Thyroid gland (tissue), 4 donors: ENCODE measurements around the gene CNGA4. TPM values are rescaled to one million over a fixed set of nuclear protein-coding genes. Genes with fewer than 3 reads are reported as not detected.
"Not testable (repeated sequence)": the region's sequence is repeated elsewhere in the genome, so short reads cannot be mapped to it uniquely, and the experiment has no call there.

Experiments used
- DNase-seq, 2 donors: peaks; one replicate each; pipeline ENCODE4 v3.0.0-alpha.2; 2019
- H3K27ac ChIP-seq, 3 donors: fragments of 200-600 bp; sonication (generic); 1 replicate in 2 of 3; 2 replicates in 1 of 3; pipeline ENCODE4 v1.5.1; 2016 to 2019; ENCODE audit warnings: mild to moderate bottlenecking in 1 of 3, moderate library complexity in 1 of 3
- H3K27me3 ChIP-seq: fragments of 200-600 bp; sonication (generic); one replicate; pipeline ENCODE4 v1.5.1; 2019
- H3K36me3 ChIP-seq, 2 donors: fragments of 200-600 bp; sonication (generic); one replicate each; pipeline ENCODE4 v1.5.1; 2016 to 2019
- H3K4me1 ChIP-seq, 2 donors: fragments of 200-600 bp; sonication (generic); one replicate each; pipeline ENCODE4 v1.5.1; 2017 to 2019
- H3K4me3 ChIP-seq, 3 donors: fragments of 200-600 bp; sonication (generic); replicated peaks in 1 of 3; 1 replicate in 2 of 3; 2 replicates in 1 of 3; pipeline ENCODE4 v1.5.1; 2016; ENCODE audit warnings: mild to moderate bottlenecking in 1 of 3
- H3K9me3 ChIP-seq: fragments of 200-600 bp; sonication (generic); one replicate; pipeline ENCODE4 v1.5.1; 2017
- CTCF ChIP-seq, 6 experiments: fragments of 200-600 bp in 3 of 6; fragments of 450-650 bp in 3 of 6; sonication (generic) in 3 of 6; IDR thresholded peaks; one replicate each; pipeline ENCODE4 v1.5.1; 2016 to 2019; ENCODE audit warnings: antibody characterized with exemption in 6 of 6, mild to moderate bottlenecking in 2 of 6, inconsistent platforms in 1 of 6, moderate library complexity in 1 of 6
- POLR2A ChIP-seq, 2 donors: fragments of 450-650 bp; IDR thresholded peaks; one replicate each; pipeline ENCODE4 v1.6.1; 2017; ENCODE audit warnings: antibody characterized with exemption in 2 of 2, mild to moderate bottlenecking in 2 of 2, moderate library complexity in 1 of 2
- whole genome bisulfite sequencing, 2 donors: methylation state at CpG; one replicate each; pipeline ENCODE4 v1.1.5; 2017; 5-methylcytosine and 5-hydroxymethylcytosine counted together
- intact Hi-C: fragments of 100-400 bp; cut with DNase I; formaldehyde crosslinking; loops from one replicate; pipeline ENCODE4 v1.15.1; 2023
- total RNA-seq, 4 donors: library from RNA; depleted of rRNA; stranded (reverse); fragments of >200 nt; gene quantifications; one replicate each; pipeline ENCODE4 v1.2.3, GENCODE V29; 2016

Gene CNGA4
- total RNA-seq, 4 donors from 2014 or later = 0.39 to 0.67 TPM; not detected in 2

- Histone ChIP-seq H3K4me1 (no peaks in the 10 kb centered on the region), H3K27ac (no peak overlapping the region), H3K4me3 (no peak overlapping the region), H3K9me3 (no peaks in the 10 kb centered on the region), H3K36me3 (no peaks in the 10 kb centered on the region), H3K27me3 (no peaks in the 10 kb centered on the region)
- no peak for DNase-seq
- TF ChIP-seq CTCF (IDR thresholded peaks at IDR 0.05) (no peak), POLR2A (IDR thresholded peaks at IDR 0.05) (no peak)
- intact Hi-C loops = no loop called here
- 66 to 79% methylated on average over 1 of the region's 1 CpG for WGBS, 2 donors
Measured at GRCh38 chr11:6268820-6269219, 29.9 kb downstream of the CNGA4 start.

GRCh38 chr11:6269994-6270393, 31.1 kb downstream of the CNGA4 start:
- 83 to 91% methylated on average over 20 to 24 of the region's 24 CpGs for WGBS, 2 donors
- no peaks in the 10 kb centered on the region for H3K4me1 ChIP-seq
- no peak overlapping the region for H3K27ac ChIP-seq
- no peaks in the 10 kb centered on the region for H3K36me3 ChIP-seq
- H3K4me3 ChIP-seq = no peak overlapping the region
- no peak for DNase-seq
- TF ChIP-seq POLR2A (IDR thresholded peaks at IDR 0.05) (no peak), CTCF (IDR thresholded peaks at IDR 0.05) (no peak)
- H3K27me3 ChIP-seq = no peaks in the 10 kb centered on the region
- no peaks in the 10 kb centered on the region for H3K9me3 ChIP-seq
- intact Hi-C loops = no loop called here

- no peak for DNase-seq
- TF ChIP-seq CTCF (IDR thresholded peaks at IDR 0.05) = no peak
- TF ChIP-seq POLR2A (IDR thresholded peaks at IDR 0.05) = no peak
- Histone ChIP-seq H3K4me1 (no peaks in the 10 kb centered on the region), H3K4me3 (no peak overlapping the region), H3K36me3 (no peaks in the 10 kb centered on the region), H3K9me3 (no peaks in the 10 kb centered on the region), H3K27ac (no peak overlapping the region), H3K27me3 (no peaks in the 10 kb centered on the region)
- WGBS, 2 donors = 74 to 90% methylated on average over 36 to 41 of the region's 41 CpGs
- intact Hi-C loops = no loop called here
Measured at GRCh38 chr11:6270584-6271246, 31.8 kb downstream of the CNGA4 start.

- H3K27me3 ChIP-seq = no peaks in the 10 kb centered on the region
- H3K9me3 ChIP-seq = no peaks in the 10 kb centered on the region
- H3K36me3 ChIP-seq = no peaks in the 10 kb centered on the region
- intact Hi-C loops = no loop called here
- TF ChIP-seq POLR2A (IDR thresholded peaks at IDR 0.05) = no peak
- no peak for TF ChIP-seq CTCF (IDR thresholded peaks at IDR 0.05)
- 81 to 84% methylated on average over 2 of the region's 3 CpGs for WGBS, 2 donors
- H3K4me3 ChIP-seq = no peak overlapping the region
- H3K4me1 ChIP-seq = no peaks in the 10 kb centered on the region
- no peak overlapping the region for H3K27ac ChIP-seq
- no peak for DNase-seq
Measured at GRCh38 chr11:6271598-6271997, 32.7 kb downstream of the CNGA4 start.

- Histone ChIP-seq H3K27ac (no peak overlapping the region), H3K27me3 (no peaks in the 10 kb centered on the region), H3K36me3 (no peaks in the 10 kb centered on the region), H3K4me1 (no peaks in the 10 kb centered on the region), H3K4me3 (no peak overlapping the region), H3K9me3 (no peaks in the 10 kb centered on the region)
- intact Hi-C loops = no loop called here
- WGBS, 2 donors = 71 to 75% methylated on average over 4 of the region's 4 CpGs
- TF ChIP-seq CTCF (IDR thresholded peaks at IDR 0.05) = no peak
- TF ChIP-seq POLR2A (IDR thresholded peaks at IDR 0.05) = no peak
- no peak for DNase-seq
Measured at GRCh38 chr11:6273188-6273587, 34.3 kb downstream of the CNGA4 start.

- H3K9me3 ChIP-seq, intact Hi-C loops, H3K4me1 ChIP-seq, H3K27ac ChIP-seq, H3K36me3 ChIP-seq, H3K4me3 ChIP-seq, DNase-seq, H3K27me3 ChIP-seq: not testable (repeated sequence)
- 61% methylated on average over 7 of the region's 7 CpGs for WGBS, 2 donors
Measured at GRCh38 chr11:6280809-6281208, 41.9 kb downstream of the CNGA4 start.
